Measurements from ENCODE around the gene GRIK2. TPM values are rescaled to one million over a fixed set of nuclear protein-coding genes. Genes with fewer than 3 reads are reported as not detected.

Gene GRIK2
- total and polyA plus RNA-seq, 2 of the 4 experiments (the other 2 are of a cell fraction) = 8.2 to 15.2 TPM

DNA sequence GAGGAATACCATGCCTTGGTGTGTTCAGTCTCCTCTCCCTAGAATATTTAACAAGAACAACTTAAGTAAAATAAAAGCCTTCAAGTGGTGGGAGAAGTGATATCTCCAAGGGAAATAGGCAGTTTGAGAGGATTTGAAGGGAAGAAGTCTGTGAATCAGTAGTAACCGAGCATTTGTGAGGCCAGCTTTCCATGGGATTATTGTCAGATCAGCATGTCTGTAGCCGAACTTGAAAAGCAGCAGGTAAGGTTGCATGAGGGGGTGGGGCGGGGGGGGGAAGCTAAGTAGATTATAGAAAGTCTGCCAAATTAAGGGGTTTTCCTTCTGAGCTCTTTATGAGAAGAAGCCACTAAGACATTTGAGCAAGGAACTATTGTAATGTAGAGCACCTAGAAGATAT lies 92.6 kb downstream of the GRIK2 start:
- H2AFZ ChIP-seq (replicated peaks; ENCODE audit: low read length, poor library complexity) = no peak overlapping the region
- 83% methylated on average over 1 of the region's 3 CpGs; no CpG with 5 or more reads in 1 of the 2 experiments for WGBS, 2 experiments (ENCODE audit: extremely low coverage in 2 of 2, insufficient read length in 1 of 2)
- ATAC-seq (ENCODE audit: low read depth) = no peak
- intact Hi-C loops (cut with micrococcal nuclease) (no loop called here), in situ Hi-C loops (cut with MboI; ENCODE audit: low sequenced_read_pairs) (no loop called here), dilution Hi-C loops (cut with HindIII; ENCODE audit: low sequenced_read_pairs, unreplicated experiment) (no loop called here)
- H2BK15ac ChIP-seq (ENCODE audit: low read depth, low read length) = no peak overlapping the region
- no peak overlapping the region for H4K5ac ChIP-seq (ENCODE audit: low read depth, low read length)
- no peak overlapping the region for H3K4me2 ChIP-seq (ENCODE audit: low read depth, low read length)
- no peak for DNase-seq
- no peak overlapping the region for H3K14ac ChIP-seq (replicated peaks; ENCODE audit: low read depth, low read length)
- H3K23ac ChIP-seq (ENCODE audit: low read depth, low read length) = no peak overlapping the region
- H3K27me3 ChIP-seq (ENCODE audit: control insufficient read depth, insufficient read depth, low read length) = no peaks in the 10 kb centered on the region
- H3K36me3 ChIP-seq (ENCODE audit: control insufficient read depth, insufficient read depth, low read length) = no peaks in the 10 kb centered on the region
- BruUV-seq (replicated peaks) = no TSS peak
- no peaks in the 10 kb centered on the region; a peak in 1 of 4 replicates for H3K79me1 ChIP-seq (ENCODE audit: low read depth in 1 of 2, low read length in 2 of 2)
- H3K27ac ChIP-seq (ENCODE audit: insufficient read depth, low read length) = no peak overlapping the region
- no peak overlapping the region for H2BK20ac ChIP-seq (ENCODE audit: low read depth, low read length)
- H3K4me3 ChIP-seq (ENCODE audit: insufficient read depth, low read depth, low read length) = no peak overlapping the region
- H2AK9ac ChIP-seq (replicated peaks; ENCODE audit: low read depth, low read length, poor library complexity) = no peak overlapping the region
- CTCF ChIA-PET = no interaction called here
- H3K4ac ChIP-seq (ENCODE audit: low read depth, low read length) = no peak overlapping the region
- no peak overlapping the region for H3K9ac ChIP-seq (ENCODE audit: low read depth, low read length)
- no peak overlapping the region for H4K8ac ChIP-seq (ENCODE audit: low read depth in 2 of 2, low read length in 2 of 2)
- TF ChIP-seq MAFK (IDR thresholded peaks at IDR 0.05; ENCODE audit: low read depth, low read length) (no peak), RCOR1 (IDR thresholded peaks at IDR 0.05; ENCODE audit: insufficient replicate concordance, low read length) (no peak), RFX5 (IDR thresholded peaks at IDR 0.05; ENCODE audit: low read depth, low read length) (no peak), FOS (IDR thresholded peaks at IDR 0.05; ENCODE audit: low read depth, low read length) (no peak), CEBPB (IDR thresholded peaks at IDR 0.05; ENCODE audit: low read depth, low read length) (no peak), RAD21 (IDR thresholded peaks at IDR 0.05; ENCODE audit: low read length) (no peak), BHLHE40 (IDR thresholded peaks at IDR 0.05; ENCODE audit: low read depth, low read length) (no peak), NFE2L2 (IDR thresholded peaks at IDR 0.05; ENCODE audit: low read depth, low read length) (no peak), MXI1 (IDR thresholded peaks at IDR 0.05; ENCODE audit: borderline replicate concordance, low read depth, low read length) (no peak)
- TF ChIP-seq, protein P1, sequence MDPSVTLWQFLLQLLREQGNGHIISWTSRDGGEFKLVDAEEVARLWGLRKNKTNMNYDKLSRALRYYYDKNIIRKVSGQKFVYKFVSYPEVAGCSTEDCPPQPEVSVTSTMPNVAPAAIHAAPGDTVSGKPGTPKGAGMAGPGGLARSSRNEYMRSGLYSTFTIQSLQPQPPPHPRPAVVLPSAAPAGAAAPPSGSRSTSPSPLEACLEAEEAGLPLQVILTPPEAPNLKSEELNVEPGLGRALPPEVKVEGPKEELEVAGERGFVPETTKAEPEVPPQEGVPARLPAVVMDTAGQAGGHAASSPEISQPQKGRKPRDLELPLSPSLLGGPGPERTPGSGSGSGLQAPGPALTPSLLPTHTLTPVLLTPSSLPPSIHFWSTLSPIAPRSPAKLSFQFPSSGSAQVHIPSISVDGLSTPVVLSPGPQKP (IDR thresholded peaks at IDR 0.05; ENCODE audit: borderline replicate concordance, low read depth, low read length) = no peak
- TF ChIP-seq, protein P2, sequence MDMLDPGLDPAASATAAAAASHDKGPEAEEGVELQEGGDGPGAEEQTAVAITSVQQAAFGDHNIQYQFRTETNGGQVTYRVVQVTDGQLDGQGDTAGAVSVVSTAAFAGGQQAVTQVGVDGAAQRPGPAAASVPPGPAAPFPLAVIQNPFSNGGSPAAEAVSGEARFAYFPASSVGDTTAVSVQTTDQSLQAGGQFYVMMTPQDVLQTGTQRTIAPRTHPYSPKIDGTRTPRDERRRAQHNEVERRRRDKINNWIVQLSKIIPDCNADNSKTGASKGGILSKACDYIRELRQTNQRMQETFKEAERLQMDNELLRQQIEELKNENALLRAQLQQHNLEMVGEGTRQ (IDR thresholded peaks at IDR 0.05; ENCODE audit: low read depth, low read length) = no peak
- POLR2A ChIA-PET (ENCODE audit: unreplicated experiment) = no interaction called here
- no peak overlapping the region for H3K56ac ChIP-seq (ENCODE audit: extremely low read depth, insufficient read depth, low read length)
- no peak overlapping the region for H3K18ac ChIP-seq (ENCODE audit: low read depth, low read length)
- no peak overlapping the region for H4K91ac ChIP-seq (ENCODE audit: insufficient read depth, low read depth, low read length)
- no peaks in the 10 kb centered on the region for H3K9me3 ChIP-seq (ENCODE audit: control insufficient read depth, insufficient read depth, low read length)
- no peaks in the 10 kb centered on the region; the same call in 1 of the 2 replicates for H3K9me1 ChIP-seq (ENCODE audit: insufficient read depth, low read length)
- no peak overlapping the region for H2AK5ac ChIP-seq (ENCODE audit: low read depth, low read length)
- no peaks in the 10 kb centered on the region; the same call in 1 of the 2 replicates for H3K4me1 ChIP-seq (ENCODE audit: control insufficient read depth, insufficient read depth, low read length)
- no peak overlapping the region for H2BK5ac ChIP-seq (ENCODE audit: low read depth, low read length, poor library complexity, severe bottlenecking)
- H2BK120ac ChIP-seq (ENCODE audit: low read depth, low read length) = no peak overlapping the region
- H4K20me1 ChIP-seq (ENCODE audit: insufficient read depth, low read length) = no peaks in the 10 kb centered on the region

Data from IMR-90 (cell line).